ENCODE measurements around the gene ILF2. TPM values are rescaled to one million over a fixed set of nuclear protein-coding genes. Genes with fewer than 3 reads are reported as not detected.

The ILF2 gene
- total and polyA plus RNA-seq, 2 of the 13 experiments (the other 11 are each of a cell fraction or from before 2014, with no cell fraction given): 292 to 366 TPM

DNA sequence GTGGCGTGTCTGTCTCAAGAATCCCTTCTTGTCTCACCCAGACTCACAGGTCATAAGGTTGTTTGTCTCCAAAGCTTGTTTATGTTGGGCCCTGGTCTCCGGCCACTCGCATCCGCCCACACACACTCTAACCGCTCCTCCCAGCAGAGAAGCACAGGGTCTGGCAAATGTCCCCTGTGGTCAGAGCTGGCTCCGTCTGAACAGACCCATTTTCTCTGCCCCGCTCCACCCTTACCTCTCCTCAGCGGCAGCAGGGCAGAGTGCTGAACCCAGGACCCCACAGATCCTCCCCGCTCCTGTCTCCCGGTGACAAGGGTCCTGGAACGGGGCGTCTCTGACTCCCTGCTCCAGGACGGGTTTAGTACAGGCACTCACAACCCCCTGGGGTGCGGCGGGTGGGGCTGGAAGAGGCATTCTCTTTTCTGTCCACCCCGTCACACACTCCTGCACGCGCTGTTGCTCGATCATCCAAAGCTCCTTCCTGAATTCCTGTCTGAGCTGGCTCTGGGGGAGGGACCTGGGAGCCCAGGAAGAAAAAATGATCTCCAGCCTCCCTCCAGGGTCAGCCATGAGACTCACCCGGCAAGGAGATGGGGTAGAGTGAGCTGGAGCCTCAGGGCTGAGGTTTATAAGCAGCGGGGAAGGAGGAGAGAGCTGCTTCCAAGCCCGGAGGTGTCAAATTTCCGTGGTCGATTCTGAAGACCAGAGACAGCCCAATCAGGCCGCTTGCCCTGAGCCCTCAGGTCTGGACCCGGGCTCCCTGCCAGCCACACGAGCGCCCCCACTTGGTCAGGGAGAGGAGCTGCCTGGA lies 43.7 kb downstream of the ILF2 start, which contains the start of gene S100A13 (continued):
- TF ChIP-seq, protein P1, sequence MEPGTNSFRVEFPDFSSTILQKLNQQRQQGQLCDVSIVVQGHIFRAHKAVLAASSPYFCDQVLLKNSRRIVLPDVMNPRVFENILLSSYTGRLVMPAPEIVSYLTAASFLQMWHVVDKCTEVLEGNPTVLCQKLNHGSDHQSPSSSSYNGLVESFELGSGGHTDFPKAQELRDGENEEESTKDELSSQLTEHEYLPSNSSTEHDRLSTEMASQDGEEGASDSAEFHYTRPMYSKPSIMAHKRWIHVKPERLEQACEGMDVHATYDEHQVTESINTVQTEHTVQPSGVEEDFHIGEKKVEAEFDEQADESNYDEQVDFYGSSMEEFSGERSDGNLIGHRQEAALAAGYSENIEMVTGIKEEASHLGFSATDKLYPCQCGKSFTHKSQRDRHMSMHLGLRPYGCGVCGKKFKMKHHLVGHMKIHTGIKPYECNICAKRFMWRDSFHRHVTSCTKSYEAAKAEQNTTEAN (CRISPR knock-in tag; conservative IDR thresholded peaks at IDR 0.05): no peak
- TF ChIP-seq, protein P2, sequence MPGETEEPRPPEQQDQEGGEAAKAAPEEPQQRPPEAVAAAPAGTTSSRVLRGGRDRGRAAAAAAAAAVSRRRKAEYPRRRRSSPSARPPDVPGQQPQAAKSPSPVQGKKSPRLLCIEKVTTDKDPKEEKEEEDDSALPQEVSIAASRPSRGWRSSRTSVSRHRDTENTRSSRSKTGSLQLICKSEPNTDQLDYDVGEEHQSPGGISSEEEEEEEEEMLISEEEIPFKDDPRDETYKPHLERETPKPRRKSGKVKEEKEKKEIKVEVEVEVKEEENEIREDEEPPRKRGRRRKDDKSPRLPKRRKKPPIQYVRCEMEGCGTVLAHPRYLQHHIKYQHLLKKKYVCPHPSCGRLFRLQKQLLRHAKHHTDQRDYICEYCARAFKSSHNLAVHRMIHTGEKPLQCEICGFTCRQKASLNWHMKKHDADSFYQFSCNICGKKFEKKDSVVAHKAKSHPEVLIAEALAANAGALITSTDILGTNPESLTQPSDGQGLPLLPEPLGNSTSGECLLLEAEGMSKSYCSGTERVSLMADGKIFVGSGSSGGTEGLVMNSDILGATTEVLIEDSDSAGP (CRISPR knock-in tag; IDR thresholded peaks at IDR 0.05; ENCODE audit: borderline replicate concordance): peak; percentile 55; the same call in 1 of the 2 replicates
- TF ChIP-seq ZNF678 (CRISPR knock-in tag; IDR thresholded peaks at IDR 0.05) (no peak), REL (CRISPR knock-in tag; conservative IDR thresholded peaks at IDR 0.05) (no peak), ZNF282 (IDR thresholded peaks at IDR 0.05; ENCODE audit: partially characterized antibody) (no peak), TEAD3 (CRISPR knock-in tag; optimal IDR thresholded peaks at IDR 0.05; ENCODE audit: borderline replicate concordance) (peak; percentile 23), RELA (CRISPR knock-in tag; IDR thresholded peaks at IDR 0.05) (no peak), JUND (CRISPR knock-in tag; IDR thresholded peaks at IDR 0.05) (no peak), ZNF382 (CRISPR knock-in tag; IDR thresholded peaks at IDR 0.05; ENCODE audit: borderline replicate concordance) (no peak), SAP130 (CRISPR knock-in tag; IDR thresholded peaks at IDR 0.05; ENCODE audit: low read depth) (peak; percentile 67), ZEB1 (IDR thresholded peaks at IDR 0.05; ENCODE audit: insufficient replicate concordance, low read depth) (no peak), ELF1 (CRISPR knock-in tag; IDR thresholded peaks at IDR 0.05) (no peak), SIN3B (IDR thresholded peaks at IDR 0.05; ENCODE audit: low read length) (0 out of 2 replicates have a peak, but pooled peaks have one; percentile 31), ZNF713 (CRISPR knock-in tag; IDR thresholded peaks at IDR 0.05) (no peak), ZKSCAN1 (IDR thresholded peaks at IDR 0.05; ENCODE audit: low read length) (no peak)
- TF ChIP-seq, protein P3, sequence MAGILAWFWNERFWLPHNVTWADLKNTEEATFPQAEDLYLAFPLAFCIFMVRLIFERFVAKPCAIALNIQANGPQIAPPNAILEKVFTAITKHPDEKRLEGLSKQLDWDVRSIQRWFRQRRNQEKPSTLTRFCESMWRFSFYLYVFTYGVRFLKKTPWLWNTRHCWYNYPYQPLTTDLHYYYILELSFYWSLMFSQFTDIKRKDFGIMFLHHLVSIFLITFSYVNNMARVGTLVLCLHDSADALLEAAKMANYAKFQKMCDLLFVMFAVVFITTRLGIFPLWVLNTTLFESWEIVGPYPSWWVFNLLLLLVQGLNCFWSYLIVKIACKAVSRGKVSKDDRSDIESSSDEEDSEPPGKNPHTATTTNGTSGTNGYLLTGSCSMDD (CRISPR knock-in tag; IDR thresholded peaks at IDR 0.05): no peak
- TF ChIP-seq, protein P4, sequence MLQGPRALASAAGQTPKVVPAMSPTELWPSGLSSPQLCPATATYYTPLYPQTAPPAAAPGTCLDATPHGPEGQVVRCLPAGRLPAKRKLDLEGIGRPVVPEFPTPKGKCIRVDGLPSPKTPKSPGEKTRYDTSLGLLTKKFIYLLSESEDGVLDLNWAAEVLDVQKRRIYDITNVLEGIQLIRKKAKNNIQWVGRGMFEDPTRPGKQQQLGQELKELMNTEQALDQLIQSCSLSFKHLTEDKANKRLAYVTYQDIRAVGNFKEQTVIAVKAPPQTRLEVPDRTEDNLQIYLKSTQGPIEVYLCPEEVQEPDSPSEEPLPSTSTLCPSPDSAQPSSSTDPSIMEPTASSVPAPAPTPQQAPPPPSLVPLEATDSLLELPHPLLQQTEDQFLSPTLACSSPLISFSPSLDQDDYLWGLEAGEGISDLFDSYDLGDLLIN (CRISPR knock-in tag; IDR thresholded peaks at IDR 0.05; ENCODE audit: borderline replicate concordance): no peak
- TF ChIP-seq, protein P5, sequence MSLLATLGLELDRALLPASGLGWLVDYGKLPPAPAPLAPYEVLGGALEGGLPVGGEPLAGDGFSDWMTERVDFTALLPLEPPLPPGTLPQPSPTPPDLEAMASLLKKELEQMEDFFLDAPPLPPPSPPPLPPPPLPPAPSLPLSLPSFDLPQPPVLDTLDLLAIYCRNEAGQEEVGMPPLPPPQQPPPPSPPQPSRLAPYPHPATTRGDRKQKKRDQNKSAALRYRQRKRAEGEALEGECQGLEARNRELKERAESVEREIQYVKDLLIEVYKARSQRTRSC (CRISPR knock-in tag; IDR thresholded peaks at IDR 0.05; ENCODE audit: low read depth): no peak
- TF ChIP-seq, protein P6, sequence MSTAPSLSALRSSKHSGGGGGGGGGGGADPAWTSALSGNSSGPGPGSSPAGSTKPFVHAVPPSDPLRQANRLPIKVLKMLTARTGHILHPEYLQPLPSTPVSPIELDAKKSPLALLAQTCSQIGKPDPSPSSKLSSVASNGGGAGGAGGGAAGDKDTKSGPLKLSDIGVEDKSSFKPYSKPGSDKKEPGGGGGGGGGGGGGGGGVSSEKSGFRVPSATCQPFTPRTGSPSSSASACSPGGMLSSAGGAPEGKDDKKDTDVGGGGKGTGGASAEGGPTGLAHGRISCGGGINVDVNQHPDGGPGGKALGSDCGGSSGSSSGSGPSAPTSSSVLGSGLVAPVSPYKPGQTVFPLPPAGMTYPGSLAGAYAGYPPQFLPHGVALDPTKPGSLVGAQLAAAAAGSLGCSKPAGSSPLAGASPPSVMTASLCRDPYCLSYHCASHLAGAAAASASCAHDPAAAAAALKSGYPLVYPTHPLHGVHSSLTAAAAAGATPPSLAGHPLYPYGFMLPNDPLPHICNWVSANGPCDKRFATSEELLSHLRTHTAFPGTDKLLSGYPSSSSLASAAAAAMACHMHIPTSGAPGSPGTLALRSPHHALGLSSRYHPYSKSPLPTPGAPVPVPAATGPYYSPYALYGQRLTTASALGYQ (CRISPR knock-in tag; IDR thresholded peaks at IDR 0.05): no peak
- TF ChIP-seq, protein P7, sequence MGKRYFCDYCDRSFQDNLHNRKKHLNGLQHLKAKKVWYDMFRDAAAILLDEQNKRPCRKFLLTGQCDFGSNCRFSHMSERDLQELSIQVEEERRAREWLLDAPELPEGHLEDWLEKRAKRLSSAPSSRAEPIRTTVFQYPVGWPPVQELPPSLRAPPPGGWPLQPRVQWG (CRISPR knock-in tag; IDR thresholded peaks at IDR 0.05; ENCODE audit: borderline replicate concordance, low read depth): no peak
- TF ChIP-seq, protein P8, sequence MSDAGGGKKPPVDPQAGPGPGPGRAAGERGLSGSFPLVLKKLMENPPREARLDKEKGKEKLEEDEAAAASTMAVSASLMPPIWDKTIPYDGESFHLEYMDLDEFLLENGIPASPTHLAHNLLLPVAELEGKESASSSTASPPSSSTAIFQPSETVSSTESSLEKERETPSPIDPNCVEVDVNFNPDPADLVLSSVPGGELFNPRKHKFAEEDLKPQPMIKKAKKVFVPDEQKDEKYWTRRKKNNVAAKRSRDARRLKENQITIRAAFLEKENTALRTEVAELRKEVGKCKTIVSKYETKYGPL (CRISPR knock-in tag; IDR thresholded peaks at IDR 0.05): no peak
